Vagina (tissue), 2 donors: ENCODE measurements around the gene MIXL1.

Source experiments
- CTCF ChIP-seq, 3 experiments: fragments of 450-650 bp in 2 of 3; fragments of 200-600 bp in 1 of 3; sonication (generic) in 1 of 3; IDR thresholded peaks; one replicate each; pipeline ENCODE4 v1.5.1; 2017 to 2019; ENCODE audit warnings: antibody characterized with exemption in 3 of 3, mild to moderate bottlenecking in 2 of 3, moderate library complexity in 2 of 3
- POLR2A ChIP-seq, 2 donors: fragments of 450-650 bp; IDR thresholded peaks; one replicate each; pipeline ENCODE4 v1.6.1; 2017; ENCODE audit warnings: antibody characterized with exemption in 2 of 2, mild to moderate bottlenecking in 2 of 2, moderate library complexity in 2 of 2
- POLR2AphosphoS5 ChIP-seq, 2 donors: sonication (generic); formaldehyde crosslinking; IDR thresholded peaks; one replicate each; pipeline ENCODE4 v1.9.0; 2017; ENCODE audit warnings: antibody characterized with exemption in 2 of 2, mild to moderate bottlenecking in 2 of 2, low read depth in 1 of 2; ENCODE audit not compliant: insufficient read depth in 1 of 2

GRCh38 chr1:226276077-226276682 lies 52.7 kb downstream of the MIXL1 start:
- TF ChIP-seq CTCF (IDR thresholded peaks at IDR 0.05) = no peak
- no peak for TF ChIP-seq POLR2A (IDR thresholded peaks at IDR 0.05)
- no peak for TF ChIP-seq POLR2AphosphoS5 (IDR thresholded peaks at IDR 0.05; ENCODE audit: insufficient read depth in 1 of 2, low read depth in 1 of 2)
